COLO829 (cell line): ENCODE measurements around the gene ADGRD1.
A peak's percentile ranks its signal among the peaks of the same experiment; 100 is the strongest.

Experiments used
- DNase-seq: peaks from one replicate; pipeline ENCODE4 v3.0.0; 2012; ENCODE audit warnings: low spot score

Gene ADGRD1

GRCh38 chr12:131042834-131043245 is 89.1 kb downstream of the ADGRD1 start:
- no peak for DNase-seq

DNA sequence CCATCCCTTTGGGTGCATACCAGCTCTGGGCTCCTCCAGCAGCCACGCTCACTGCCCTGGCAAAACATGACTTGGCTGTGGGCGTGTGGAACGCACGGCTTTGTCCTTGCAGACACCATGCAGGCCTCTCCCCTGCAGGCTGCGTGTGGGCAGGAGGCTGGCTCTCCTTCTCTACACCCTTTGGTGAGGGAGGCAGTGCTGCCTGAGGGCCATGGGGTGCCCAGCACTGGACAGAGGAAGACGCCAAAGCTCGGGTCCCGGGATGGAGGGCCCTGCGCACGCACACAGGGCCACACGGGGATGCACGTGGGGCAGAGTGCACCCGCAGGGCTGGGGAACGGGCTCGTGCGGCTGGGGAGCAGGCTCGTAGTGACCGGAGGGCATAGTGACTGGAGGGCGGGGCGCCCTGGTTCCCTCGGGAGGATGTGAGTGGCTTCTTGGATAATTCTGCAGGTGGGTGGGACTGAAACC is 89.7 kb downstream of the ADGRD1 start:
- DNase-seq, result no peak

DNA sequence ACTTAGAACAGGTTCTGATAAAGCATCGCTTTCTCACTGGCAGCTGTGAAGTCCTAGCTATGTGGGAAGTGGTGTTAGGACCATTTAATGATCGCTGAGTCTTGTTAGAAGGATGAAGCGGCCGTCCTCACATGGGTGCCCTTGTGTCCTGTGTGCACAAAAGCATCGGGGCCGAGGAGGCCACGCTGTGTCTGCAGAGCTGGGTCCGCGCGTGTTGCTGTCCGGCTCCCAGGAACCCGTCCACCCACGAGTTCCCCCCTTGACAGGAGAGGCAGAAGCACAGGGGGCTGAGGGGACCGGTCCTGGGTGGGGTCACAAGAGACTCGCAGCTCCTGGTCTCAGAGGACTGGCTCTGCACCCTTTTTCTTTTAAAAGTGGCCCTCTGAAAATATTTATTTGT is 90.4 kb downstream of the ADGRD1 start:
- no peak for DNase-seq

DNA sequence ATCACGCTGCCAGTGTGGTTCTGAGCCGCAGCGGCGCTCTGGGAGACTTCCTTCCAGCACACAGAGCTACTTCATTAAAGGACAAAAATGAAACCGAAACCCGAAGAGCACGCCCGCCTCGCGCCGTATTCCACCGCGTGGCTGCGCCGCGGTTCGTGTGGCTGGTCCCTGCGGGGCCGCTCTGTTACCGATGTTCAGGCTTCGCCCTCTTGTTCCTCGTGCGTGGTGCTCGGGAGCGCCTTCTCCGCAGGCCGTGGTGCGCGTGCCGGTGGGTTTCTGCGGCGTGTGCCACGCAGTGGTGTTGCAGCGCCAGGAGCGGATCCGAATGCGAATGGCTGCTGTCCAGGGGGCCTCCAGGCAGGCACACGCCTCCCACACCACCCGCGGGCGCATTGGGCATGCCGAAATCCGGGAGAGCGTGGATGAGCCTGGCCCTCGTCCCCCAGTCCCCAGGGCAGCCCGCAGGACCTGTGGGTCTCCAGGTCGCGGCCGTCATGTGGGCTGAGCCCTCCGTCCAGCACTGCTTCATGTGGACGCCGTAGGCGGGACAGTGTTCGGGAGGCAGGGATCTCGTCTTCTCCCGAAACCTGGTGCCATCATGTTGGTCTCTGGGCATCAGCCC is 91.2 kb downstream of the ADGRD1 start:
- DNase-seq, result peak; percentile 49

GRCh38 chr12:131045705-131046460 is 92.2 kb downstream of the ADGRD1 start:
- no peak for DNase-seq

GRCh38 chr12:131046813-131047788 is 93.4 kb downstream of the ADGRD1 start:
- no peak for DNase-seq

DNA sequence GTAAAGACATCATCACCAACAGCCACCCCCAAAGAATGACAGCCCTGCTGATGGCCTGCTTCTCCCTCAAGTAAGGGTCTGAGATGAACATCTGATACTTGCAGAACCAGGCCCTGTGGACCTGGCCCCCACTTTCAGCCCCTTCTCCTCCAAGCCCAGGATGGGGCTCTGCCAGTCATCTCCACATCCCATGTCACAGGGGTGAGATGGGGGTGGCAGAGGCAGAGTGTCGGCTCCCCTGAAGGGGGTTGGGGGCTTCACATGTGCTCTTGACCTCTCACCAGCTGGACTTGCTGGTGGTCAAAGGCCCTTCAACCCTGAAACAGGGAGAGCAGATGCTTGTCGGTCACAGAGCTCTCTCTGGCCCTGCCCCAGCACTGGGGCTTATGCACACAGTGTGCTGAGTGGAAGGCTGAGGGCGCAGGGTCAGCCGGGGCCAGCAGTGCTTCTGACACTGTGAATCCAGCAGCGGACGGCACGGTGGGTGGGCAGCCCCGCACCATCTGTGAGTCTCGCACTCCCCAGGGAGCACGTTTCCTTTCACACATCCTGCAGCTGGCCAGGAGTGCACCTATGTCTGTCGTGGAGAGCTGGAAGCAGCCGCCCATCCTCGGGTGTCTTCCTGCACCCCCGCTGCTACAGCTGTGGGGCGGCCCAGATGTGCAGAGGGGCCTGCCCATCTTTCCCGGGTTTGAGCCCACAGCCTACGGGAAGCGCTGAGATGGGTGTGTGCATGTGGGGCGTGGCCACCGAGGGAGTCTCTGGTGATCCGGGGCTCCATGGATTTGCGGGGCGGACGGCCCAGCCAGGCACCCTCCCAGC is 94.3 kb downstream of the ADGRD1 start:
- DNase-seq, result no peak

- DNase-seq, result no peak
These were observed 94.9 kb downstream of the ADGRD1 start for GRCh38 chr12:131048611-131048990.

- no peak for DNase-seq
These were observed 95.3 kb downstream of the ADGRD1 start for GRCh38 chr12:131049002-131049401.

DNA sequence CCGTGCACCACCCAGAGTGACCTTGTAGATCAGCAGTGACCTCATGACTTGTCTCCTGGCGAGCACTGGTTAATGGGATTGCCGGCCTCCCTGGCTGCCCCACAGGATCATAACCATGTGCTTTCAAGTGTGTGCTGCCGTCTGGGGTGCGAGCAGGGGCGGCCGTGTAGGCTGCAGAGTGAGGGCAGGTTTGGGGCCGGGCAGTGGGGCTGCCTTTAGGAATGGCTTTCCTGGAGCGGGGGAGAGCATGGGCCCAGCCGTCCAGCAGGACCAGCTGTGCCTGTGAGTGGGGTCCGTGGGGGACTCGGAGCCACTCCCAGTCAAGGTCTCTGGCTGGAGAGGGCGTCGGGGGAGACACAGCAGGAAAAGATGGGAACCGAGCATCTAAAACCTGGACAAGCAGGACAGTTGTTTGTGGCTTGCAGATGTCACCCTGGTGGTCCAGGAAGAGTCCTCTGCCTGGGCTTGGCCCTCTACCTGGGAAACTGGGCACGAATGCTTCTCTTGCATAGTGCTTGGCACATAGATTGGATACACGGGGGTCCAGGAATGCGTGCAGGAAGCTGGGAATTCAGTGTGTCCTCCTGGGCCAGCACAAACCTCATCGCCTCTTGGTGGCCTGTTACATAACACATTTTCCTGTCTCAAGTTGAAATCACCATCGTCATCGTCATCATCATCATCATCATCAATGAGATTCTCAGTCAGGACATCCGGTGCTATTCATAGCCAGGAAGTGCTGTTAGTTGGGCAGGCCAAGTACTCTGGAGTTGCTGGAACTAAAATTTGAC is 96.0 kb downstream of the ADGRD1 start:
- no peak for DNase-seq

DNA sequence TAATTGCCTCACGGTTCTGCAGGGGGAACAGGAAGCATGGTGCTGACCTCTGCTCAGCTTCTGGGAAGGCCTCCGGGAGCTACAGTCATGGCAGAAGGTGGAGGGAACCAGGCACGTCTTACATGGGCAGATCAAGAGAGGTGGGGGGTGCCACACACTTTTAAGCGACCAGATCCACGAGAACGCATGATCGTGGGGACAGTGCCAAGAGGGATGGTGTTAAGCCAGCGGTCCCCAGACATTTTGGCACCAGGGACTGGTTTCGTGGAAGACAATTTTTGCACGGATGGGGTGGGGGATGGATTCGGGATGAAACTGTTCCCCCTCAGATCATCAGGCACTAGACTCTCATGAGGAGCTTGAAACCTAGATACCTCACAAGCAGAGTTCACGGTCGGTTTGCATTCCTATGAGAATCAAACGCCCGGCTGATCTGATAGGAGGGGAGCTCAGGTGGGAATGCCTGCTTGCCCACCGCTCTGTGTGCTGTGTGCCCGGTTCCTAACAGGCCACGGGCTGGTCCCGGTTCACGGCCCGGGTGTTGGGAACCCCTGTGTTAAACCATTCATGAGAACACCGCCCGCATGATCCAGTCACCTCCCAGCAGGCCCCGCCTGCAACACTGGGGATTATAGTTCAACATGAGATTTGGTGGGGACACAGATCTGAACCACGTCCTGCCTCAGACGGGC is 96.9 kb downstream of the ADGRD1 start:
- DNase-seq, result no peak

DNA sequence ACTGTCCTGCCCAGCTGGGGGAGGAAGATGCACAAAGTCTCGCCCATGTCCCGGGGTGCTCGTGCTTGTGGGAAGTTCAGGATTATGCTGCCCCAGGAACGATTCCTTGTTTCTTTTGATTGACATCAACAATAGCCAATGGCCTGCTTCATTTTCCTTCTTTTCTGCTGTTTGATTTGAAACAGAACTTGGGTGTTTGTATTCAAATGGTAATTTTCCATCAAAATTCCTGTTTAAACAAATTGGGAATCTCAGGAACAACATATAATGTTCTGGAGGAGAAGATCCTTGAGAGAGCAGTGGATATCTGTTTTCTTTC is 97.4 kb downstream of the ADGRD1 start:
- DNase-seq, result no peak

DNA sequence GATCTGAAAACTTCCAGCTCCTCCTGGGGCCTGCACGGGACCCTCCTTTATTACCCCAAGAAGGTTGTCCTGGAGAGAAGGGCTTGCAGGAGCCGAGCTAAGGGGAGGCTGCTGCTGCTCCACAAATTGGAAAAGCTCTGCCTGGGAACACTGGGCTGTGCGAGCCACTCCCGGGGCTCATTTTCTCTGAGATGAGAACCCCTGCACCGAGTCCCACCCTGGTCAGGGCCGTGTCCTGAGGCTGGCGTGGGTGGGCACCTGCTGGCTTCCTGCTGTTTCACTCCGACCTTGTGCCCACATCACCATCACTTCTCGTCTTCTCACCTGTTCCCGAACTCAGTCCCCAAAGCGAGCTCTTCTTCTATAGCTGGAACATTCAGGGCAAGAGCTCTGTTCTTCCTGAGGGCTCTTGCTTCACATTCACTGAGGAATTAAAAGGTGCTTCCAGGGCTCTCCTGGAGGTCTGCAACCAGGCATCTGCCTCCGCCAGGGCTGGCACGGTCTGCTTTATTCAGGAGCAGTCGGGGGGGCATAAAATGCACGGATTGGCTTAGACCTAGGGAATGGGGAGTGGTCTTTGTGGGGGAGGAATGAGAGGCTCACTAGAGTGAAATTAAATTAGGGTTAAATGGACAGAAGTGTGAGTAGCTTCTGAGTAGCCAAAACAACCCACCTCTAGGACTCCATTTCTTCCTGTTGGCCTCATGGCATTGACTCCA is 98.5 kb downstream of the ADGRD1 start:
- no peak for DNase-seq

- DNase-seq, result no peak
These were observed 99.2 kb downstream of the ADGRD1 start for GRCh38 chr12:131052929-131053328.

GRCh38 chr12:131053567-131053966 is 99.9 kb downstream of the ADGRD1 start:
- no peak for DNase-seq

GRCh38 chr12:131054345-131055092 is 100.8 kb downstream of the ADGRD1 start:
- no peak for DNase-seq

GRCh38 chr12:131055093-131055465 is 101.4 kb downstream of the ADGRD1 start:
- DNase-seq, result no peak

DNA sequence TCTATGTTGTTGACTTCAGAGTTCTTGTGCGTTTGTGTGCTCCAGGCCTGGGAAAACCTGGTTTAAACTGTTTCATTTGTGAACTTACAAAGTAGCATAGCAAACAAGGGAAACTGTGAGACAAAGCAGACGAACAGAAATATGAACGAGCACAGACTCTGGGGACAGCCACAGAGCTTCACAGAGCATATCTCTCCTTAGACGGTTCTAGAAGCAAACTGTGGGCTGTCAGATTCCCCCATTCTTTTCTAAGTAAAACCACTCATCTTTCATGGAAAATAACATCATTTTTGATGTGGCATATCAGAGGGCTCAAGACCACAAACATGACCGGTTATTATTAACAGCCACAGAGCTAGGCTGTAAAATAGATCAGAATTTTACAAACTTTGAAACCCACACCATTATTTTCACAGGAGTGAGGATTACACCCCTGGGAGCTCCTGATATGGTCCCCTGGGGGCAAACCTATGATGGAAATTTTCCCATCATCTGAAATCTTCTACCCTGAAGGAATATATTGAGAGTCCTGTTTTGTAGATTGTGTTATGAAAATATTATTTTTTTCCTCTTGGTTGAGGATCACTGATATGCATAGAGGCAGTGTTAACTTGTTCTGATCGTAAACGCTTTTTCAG is 102.0 kb downstream of the ADGRD1 start:
- no peak for DNase-seq

DNA sequence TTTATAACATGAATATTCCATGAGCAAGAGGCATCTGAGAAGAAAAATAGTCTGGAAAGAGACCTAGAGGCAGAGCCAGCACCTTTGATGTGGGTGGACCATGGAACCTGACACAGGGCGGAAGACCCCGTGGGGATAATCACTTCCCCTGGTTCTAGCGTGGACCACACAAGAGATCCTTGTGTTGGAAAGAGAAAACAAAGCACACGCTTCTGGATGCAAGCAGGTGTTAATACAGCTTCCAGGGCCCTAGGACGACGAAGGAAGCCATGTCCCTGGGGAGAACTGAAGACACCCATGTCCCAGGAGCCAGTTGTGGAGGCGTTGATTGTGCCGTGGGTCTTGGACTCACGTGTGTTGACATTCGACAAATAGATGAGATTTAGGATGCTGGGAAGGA is 102.9 kb downstream of the ADGRD1 start:
- no peak for DNase-seq
